GM19397 (cell line): Measurements from ENCODE around the gene TSPAN2.

ENCODE experiments used
- ATAC-seq: cut with Tn5 transposase; IDR thresholded peaks from one replicate; pipeline ENCODE4 v1.9.1; 2021; ENCODE audit warnings: mild to moderate bottlenecking, moderate library complexity; ENCODE audit not compliant: unreplicated experiment

The TSPAN2 gene

GRCh38 chr1:115089420-115090185, at the start of gene TSPAN2:
Gene TSPAN2 (minus strand): TSS chr1:115089503. CDS start chr1:115089432, 71 bp downstream.
- no peak for ATAC-seq

GRCh38 chr1:115138973-115139372, 49.7 kb upstream of the TSPAN2 start:
- peak; percentile 84 for ATAC-seq

GRCh38 chr1:115138271-115138670, 49.0 kb upstream of the TSPAN2 start:
- ATAC-seq: no peak

- ATAC-seq: no peak
These were observed 47.9 kb upstream of the TSPAN2 start for GRCh38 chr1:115137191-115137590.

- no peak for ATAC-seq
These were observed 47.4 kb upstream of the TSPAN2 start for GRCh38 chr1:115136706-115137105.

GRCh38 chr1:115136106-115136505, 46.8 kb upstream of the TSPAN2 start:
- no peak for ATAC-seq

- ATAC-seq: no peak
These were observed 46.4 kb upstream of the TSPAN2 start for GRCh38 chr1:115135681-115136080.

GRCh38 chr1:115134850-115135480, 45.7 kb upstream of the TSPAN2 start:
- ATAC-seq: no peak

- ATAC-seq: no peak
These were observed 44.9 kb upstream of the TSPAN2 start for GRCh38 chr1:115134231-115134630.

GRCh38 chr1:115133440-115133839, 44.1 kb upstream of the TSPAN2 start:
- no peak for ATAC-seq

GRCh38 chr1:115130786-115131185, 41.5 kb upstream of the TSPAN2 start:
- ATAC-seq: no peak

GRCh38 chr1:115129071-115129640, 39.9 kb upstream of the TSPAN2 start:
- no peak for ATAC-seq

GRCh38 chr1:115127539-115127938, 38.2 kb upstream of the TSPAN2 start:
- ATAC-seq: no peak

GRCh38 chr1:115126516-115126915, 37.2 kb upstream of the TSPAN2 start:
- ATAC-seq: no peak

GRCh38 chr1:115123116-115123515, 33.8 kb upstream of the TSPAN2 start:
- no peak for ATAC-seq

GRCh38 chr1:115121793-115122192, 32.5 kb upstream of the TSPAN2 start:
- ATAC-seq: no peak

GRCh38 chr1:115120296-115120695, 31.0 kb upstream of the TSPAN2 start:
- no peak for ATAC-seq

- ATAC-seq: no peak
These were observed 29.3 kb upstream of the TSPAN2 start for GRCh38 chr1:115118611-115119010.

- no peak for ATAC-seq
These were observed 28.8 kb upstream of the TSPAN2 start for GRCh38 chr1:115118086-115118485.

GRCh38 chr1:115117298-115117697, 28.0 kb upstream of the TSPAN2 start:
- no peak for ATAC-seq

- no peak for ATAC-seq
These were observed 27.2 kb upstream of the TSPAN2 start for GRCh38 chr1:115116512-115116911.

GRCh38 chr1:115115521-115116161, 26.3 kb upstream of the TSPAN2 start:
- no peak for ATAC-seq
